Effector CD8-positive, alpha-beta T cell (primary cell): Measurements from ENCODE around the gene DCDC2.
"Not testable (repeated sequence)": the region's sequence is repeated elsewhere in the genome, so short reads cannot be mapped to it uniquely, and the experiment has no call there.

Experiments used
- DNase-seq: peaks from one replicate; lab custom pipeline; 2025; lab: John Stamatoyannopoulos, UW

Gene DCDC2

DNA sequence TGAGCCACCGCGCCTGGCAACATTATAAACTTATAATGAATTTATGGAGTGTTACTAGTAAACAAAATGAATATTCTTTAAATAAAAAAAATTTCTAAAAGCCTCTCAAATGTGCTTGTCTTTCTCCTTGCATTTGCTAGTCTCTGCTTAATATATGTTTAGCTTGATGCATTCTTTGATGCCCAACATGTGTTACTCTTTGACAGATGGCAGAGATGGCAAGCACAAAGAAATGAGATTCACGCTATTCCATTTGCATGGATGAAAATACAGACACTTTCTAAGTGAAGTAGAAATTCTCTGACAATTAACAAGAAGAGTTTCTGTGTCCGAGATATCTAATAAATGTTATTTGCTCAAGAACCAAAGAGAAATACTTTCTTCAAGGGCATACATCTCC lies 30.1 kb downstream of the DCDC2 start:
- no peak for DNase-seq

DNA sequence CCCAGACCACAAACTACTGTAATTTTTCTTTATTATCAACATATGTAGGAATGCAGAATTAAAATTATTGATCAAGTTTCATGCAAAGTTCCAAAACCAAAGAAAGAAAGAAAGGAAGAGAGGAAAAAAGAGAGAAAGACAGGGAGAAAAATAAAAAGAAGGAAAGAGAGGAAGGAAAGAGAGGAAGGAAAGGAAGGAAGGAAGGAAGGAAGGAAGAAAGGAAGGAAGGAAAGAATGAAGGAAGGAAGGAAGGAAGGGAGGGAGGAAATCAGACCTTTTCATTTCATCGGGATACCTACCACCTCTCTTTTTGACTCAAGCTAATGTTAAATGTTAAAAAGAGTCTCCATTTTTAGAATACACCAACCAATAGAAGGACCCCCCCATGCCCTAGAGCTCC lies 31.9 kb downstream of the DCDC2 start:
- no peak for DNase-seq

DNA sequence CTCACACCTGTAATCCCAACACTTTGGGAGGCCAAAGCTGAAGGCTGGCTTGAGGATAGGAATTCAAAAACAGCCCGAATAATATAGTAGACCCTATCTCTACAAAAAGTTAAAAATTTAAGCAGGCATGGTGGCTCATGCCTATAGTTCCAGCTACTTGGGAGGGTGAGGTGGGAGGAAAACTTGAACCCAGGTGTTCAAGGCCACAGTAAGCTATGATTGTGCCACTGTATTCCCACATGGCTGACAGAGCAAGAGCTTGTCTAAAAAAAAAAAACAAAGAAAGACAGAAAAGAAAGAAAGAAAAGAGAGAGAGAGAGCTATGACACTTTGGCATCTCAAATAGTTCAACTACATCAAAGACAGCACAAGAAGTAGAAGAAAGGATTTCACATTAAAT lies 33.2 kb downstream of the DCDC2 start:
- DNase-seq, result no peak

DNA sequence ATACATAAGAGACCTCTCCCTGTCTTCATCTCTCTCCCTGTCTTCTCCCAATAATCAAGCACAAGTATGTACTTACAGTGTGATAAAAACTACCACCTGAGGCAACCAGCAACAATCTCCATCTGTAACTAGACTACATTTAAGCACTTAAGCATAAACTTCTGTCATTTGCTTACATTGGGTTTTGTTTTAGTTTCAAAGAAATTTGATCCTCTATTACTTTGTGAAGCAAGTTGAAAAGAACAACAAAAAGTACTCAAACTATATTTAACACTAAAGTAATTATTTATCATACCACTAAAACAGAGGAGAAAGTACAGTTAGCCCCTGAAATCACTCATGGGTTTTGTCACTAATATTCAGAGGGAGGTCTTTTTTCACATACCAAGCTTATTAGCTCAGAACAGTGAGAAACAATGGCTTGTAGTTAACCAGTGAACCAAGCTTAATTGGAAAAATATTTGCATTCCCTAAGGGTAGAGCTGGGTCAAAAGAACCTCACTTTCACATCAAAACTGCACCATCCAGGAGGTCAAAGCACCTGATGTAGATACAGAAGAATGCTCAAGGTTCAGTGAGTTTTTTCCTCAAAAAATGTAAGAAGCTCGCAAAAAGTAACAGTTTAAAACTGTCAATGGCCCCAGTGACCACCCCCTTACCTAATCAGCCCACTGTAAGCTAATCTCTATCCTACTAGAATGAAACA lies 34.1 kb downstream of the DCDC2 start:
- no peak for DNase-seq

DNA sequence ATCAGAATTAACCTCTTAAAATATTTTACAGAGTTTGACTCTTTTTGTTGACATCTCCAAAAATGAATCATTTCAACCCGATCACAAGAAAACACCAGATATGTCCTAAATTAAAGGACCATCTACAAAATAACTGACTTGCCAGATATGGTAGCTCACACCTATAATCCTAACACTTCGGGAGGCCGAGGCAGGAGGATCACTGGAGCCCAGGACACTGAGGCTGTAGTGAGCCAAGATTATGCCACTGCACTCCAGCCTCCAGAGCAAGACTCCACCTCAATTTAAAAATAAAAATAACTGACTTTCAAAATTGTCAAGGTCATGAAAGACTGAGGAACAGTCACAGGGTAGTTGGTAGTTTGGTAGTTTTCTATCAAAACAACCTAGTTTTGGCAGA lies 34.9 kb downstream of the DCDC2 start:
- no peak for DNase-seq

DNA sequence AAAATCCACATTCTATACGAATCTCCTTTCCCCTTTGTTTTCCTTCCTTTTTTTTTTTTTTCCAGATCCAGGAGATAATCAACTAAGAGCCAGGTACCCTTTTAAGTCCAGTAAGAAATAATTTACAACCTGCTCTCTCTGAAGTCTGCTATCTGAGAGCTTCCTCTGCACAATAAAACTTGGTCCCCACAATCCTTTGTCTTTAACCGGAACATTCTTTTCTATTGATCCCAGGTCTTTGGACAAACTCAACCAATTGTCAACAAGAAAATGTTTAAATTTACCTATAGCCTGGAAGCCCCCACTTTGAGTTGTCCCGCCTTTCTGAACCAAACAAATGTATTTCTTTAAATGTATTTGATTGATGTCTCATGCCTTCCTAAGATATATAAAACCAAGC lies 35.4 kb downstream of the DCDC2 start:
- not testable (repeated sequence) for DNase-seq

DNA sequence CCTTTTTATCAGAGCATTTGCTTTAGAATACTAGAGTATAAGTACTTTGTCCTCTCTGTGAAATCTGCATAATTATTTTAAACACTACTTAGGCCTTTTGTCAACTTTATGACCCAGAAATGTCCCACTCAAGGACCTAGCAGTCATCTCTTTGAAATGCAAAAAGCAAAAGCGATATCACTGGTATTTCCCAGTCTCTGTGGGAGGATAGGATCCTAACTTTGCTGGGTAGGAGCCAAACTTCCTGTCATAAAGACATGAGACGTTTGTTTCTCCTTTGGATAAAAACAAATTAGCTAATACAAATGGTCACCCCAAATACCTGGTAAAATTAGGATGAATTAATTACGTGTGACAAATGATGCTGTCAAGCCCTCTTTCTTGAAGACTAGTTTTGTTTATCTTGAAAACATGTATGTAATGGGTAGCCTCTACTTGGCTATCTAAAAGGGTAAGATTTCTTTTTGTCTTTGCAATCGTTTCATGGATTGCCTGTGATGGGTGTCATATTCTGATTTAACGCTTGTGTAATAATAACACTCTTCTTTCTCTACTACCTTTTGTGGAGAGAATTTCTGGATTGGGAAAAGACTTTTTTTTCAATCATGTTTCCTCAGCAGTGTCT lies 36.2 kb downstream of the DCDC2 start:
- no peak for DNase-seq

DNA sequence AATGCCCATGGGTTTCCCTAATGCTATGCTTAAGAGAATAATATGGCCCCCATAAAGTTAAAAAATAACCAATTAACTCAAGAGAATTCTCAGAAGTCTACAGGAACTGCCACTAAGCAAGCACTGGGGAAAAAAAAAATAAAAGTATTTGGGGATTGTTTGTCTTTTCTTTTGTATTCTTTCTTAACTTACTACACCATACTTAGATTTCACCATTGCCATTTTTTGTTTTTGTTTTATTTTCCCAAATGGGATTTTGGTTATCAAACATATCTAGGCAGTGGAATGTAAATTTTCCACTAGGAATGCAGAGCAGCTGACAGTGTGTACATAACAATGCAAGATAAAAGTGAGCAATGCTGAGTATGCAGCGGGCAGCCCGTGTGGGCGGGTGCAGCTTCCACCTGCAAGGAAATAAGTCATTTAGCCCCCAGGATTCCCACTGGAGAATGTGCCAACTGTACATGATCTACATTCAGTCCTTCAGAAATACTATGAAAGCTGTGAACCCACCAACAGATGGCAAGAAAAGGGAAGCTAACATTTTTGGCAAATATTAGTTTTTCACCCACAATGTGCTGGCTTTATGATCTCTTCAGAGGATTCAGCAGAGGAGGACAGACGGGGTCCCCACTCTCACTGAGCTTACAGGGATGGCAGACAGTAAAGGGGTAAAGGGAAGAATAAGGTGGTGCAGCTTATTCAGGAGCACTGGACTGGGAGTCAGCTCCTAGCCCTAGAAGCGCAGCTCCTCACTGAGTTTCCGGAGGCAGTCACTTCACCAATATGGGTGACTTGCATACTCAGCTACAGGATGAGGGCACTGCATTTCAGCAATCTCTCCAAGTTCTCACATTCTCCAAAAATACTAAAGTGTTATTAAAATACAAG lies 44.4 kb downstream of the DCDC2 start:
- no peak for DNase-seq

DNA sequence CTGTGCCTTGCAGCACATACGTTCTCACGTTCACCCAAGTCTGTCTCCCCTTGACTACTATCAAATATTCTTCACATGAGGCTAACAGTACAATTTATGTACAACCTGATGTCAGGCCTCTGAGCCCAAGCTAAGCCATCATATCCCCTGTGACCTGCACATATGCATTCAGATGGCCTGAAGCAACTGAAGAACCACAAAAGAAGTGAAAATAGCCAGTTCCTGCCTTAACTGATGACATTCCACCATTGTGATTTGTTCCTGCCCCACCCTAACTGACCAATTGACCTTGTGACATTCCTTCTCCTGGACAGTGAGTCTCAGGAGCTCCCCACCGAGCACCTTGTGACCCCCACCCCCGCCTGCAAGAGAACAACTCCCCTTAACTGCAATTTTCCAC lies 46.1 kb downstream of the DCDC2 start:
- DNase-seq, result not testable (repeated sequence)

DNA sequence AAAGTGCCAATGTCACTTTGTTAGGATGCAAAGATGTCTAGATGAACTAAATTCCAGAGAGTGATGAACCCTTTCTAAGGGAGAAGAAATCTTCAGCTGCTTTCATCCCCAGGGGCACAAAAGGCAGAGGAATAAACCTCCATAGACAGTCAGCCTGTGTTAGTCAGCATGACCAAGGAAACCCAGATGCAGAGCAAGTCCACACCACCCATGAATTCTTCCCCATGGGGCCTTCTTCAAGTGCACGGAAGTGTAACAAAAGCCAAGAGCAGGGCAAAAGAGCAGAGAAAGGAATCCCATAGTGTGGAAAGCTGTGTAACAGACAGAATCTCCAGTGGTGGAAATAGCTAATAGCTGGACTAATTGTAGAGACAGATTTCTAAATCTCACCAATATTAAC lies 50.0 kb downstream of the DCDC2 start:
- DNase-seq, result no peak

DNA sequence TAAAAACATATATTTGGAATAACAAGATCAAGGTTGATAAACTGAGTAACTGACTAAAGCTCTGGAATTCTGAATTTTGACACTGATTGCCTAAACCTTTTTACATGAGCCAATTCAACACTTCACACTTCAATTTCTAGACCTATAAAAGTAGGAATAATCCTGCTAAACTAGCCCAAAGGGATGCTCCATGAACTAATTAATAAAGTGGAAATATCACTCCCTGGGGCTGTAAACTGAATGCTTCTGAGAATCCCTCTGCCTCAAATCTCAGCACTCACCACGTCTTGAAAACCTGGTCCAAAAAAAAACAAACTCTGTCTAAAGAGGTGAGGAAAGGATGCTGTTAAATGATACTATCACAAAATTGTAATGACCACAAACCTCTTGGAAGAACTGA lies 50.9 kb downstream of the DCDC2 start:
- DNase-seq, result no peak

DNA sequence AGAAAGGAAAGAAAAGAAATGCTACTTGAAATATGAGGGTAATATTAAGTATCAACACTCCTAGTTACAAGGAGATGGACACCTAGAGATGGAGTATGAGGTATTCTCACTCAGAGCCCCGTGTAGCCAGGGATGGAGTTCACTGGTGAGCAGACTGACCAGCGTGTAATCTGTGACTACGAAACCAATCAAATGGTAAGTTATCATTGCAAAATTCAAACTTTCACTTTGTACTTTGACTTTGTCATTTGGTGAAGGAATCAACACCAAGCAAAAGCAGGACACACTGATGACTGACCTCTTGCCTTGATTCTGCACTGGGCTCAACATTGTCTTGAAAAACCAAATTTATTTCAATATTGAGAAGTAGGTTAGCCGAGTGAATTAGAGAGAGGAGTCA lies 51.8 kb downstream of the DCDC2 start:
- no peak for DNase-seq

DNA sequence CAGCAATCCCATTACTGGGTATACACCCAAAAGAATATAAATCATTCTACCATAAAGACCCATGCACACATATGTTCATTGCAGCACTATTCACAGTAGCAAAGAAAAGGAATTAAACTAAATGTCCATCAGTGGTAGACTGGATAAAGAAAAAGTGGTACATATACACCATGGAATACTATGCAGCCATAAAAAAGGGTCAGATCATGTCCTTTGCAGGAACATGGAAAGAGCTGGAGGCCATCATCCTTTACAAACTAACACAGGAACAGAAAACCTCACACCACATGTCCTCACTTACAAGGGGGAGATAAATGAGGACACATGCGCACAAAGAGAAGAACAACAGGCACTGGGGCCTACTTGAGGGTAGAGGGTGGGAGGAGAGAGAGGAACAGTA lies 60.9 kb downstream of the DCDC2 start:
- DNase-seq, result no peak

DNA sequence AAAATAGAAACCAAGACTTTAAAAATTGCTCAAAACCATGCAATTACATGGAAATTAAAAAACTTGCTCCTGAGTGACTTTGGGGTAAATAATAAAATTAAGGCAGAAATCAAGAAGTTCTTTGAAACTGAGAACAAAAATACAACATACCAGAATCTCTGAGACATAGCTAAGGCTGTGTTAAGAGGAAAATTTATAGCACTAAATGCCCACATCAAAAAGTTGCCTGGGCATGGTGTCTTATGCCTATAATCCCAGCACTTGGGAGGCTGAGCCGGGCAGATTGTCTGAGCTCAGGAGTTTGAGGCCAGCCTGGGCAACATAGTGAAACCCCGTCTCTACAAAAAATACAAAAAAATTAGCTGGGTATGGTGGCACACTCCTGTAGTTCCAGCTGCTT lies 64.0 kb downstream of the DCDC2 start:
- DNase-seq, result not testable (repeated sequence)

DNA sequence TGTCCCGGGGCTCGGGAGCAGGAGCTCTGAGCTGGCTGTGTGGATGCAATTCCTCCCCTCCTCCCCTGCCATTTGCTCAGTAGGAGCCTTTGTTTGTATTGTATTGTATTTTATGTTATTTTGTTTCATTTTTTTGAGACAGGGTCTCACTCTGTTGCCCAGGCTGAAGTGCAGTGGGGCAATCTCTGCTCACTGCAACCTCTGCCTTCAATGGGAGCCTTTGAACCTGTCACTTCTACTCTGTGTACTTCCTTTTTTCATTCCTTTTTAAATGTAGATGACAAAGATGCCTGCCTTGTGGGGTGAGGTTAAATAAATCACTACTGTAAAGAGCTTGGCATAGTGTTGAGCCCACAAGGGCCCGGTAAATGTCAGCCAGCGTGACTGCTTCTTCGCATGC lies 70.6 kb downstream of the DCDC2 start:
- DNase-seq, result no peak

DNA sequence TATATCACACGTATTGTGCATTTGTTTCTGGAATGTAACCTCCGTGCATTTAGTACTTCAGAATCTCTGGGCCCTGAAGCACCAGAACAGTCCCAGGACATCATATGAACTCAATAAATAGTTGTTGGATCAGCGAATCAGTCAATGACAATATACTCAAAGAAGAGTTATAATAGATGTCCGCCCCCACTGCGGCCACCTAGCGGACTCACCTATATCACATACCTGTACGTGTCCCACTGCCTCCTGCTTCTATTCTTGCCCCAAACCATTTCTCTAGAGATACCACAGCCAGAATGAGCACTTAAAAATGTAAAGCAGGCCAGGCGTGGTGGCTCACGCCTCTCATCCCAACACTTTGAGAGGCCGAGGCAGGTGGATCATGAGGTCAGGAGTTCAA lies 73.9 kb downstream of the DCDC2 start:
- DNase-seq, result no peak

DNA sequence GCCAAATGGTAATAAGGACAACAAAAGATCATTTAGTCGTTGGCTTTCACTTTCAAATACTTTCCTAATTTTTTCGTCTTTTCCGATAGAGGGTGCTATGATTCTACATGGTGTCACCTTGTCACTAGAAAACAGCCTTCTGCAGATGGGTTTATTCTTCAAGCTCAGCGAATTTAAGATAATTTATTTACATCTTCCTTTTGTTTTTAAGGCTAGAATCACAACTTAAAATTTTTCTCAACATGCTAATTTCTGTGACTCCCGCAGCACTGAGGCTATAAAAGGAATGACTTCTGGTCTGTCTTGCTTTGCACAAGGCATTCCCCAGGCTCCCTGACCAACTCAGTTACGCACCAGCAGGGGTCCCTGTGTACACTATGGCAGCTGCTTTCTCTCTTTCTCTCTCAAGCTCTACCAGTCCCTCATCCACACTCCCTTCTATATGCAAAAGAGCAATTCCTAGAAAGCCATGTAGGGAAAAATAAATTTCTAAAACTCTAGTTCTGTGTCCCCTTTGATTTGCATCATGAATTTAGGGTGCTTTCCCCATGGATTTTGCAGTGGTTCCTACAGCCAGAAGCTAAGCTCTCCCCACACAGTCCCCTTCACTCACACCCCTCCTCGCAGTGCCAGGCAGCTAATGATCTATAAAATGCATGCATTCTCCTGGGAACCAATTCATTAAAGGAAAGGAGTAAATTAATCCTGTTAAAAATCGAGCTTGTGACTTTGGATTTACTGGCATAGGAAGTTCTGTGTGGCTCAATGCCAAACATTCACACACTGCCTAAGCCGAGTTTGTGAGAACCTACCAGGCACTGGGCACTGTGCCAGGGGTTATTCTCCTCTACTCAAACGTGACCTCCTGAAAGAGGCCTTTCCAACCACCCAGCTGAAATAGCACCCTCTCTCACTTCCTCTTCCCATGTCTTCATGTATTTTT lies 74.5 kb downstream of the DCDC2 start:
- DNase-seq, result peak; percentile 2

DNA sequence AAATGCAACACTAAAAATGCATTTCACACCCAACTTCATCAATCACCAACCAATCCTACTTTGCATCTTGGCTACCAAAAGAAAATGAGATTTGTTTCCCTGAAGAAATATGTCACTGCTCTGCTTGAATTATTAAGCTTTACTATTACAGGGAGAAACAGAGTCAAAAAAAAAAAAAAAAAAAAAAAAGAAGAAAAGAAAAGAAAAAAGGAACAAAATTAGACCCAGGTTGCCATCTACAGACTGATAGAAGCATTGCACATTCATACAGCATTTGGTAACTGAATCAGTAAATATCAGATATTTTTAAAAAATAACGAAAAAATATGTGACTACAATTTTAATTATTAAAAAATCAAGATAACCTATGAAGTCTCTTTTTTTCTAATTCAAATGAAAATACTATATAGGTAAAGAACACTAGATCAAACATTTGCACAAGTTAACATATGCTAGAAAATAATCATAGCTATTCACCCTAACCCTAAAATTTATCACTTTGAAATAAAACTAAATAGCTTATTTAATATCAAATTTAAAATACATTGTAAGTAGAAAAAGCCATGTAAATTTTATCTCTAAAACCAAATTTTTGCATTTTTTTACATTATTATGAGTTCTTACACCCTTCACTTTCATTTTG lies 83.3 kb downstream of the DCDC2 start:
- DNase-seq, result no peak

DNA sequence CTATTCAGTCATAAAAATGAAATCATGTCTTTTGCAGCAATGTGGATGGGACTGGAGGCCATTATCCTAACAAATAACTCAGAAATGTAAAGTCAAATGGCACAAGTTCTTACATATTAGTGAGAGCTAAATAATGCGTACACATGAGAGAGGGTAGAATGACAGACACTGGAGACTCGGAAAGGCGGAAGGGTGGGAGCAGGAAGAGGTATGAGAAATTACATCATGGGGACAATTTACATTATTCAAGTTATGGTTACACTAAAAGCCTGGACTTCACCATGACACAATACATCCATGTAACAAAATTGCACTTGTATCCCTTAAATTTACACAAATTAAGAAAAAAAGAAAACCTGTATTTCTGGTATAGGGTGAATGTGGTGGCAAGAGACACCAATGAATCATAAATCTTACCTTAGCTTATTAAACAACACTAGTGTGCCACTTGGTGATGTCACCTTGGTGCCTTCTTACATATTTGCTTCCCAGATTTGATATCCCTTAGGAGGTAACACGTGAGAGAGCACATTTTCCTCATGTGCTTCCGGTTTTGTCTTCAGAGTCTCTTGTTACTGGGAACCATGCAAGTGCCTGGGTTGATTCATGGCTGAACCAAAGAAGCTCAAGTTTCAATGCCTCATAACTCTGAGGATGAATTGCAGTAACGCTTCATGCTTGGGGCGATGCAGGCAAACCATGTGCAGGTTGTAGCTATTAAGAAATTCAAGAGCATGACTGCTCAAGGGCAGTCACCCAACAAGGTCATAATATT lies 84.6 kb downstream of the DCDC2 start:
- no peak for DNase-seq

DNA sequence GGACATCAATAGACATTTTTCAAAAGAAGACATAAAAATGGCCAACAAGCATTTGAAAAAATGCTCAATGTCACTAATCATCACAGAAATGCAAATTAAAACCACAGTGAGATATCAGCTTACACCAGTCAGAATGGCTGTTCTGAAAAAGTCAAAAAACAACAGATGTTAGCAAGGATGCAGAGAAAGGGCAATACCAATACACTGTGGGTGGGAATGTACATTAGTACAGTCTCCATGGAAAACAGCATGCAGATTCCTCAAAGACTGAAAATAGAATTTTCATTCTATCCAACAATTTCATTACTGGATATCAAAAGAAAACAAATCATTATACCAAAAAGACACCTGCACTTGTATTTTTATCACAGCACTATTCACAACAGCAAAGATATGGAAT lies 85.3 kb downstream of the DCDC2 start:
- DNase-seq, result no peak

DNA sequence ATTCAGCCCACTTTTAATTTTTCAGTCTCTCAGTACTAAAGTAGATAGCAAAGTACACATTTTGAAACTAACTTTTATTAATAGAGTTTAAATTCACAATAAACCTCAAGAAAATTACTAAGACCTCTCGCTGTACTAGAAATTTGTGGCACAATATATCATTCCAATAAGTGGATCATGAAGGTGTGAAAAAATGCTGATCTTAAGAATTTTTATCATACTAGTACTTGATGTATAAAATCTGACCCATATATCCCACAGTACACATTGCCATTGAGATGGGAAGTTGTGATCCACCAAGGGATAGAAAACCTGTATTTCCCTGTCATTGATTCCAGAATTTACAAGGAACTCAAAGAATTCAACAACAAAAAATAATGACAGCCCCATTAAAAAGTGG lies 85.7 kb downstream of the DCDC2 start:
- no peak for DNase-seq
